ENCODE data around the gene MPRIP.

MPRIP gene

GRCh38 chr17:17050346-17051345 is 8.4 kb downstream of the MPRIP start:
- DNase-seq (ENCODE audit: low read depth in 3 of 3): no peak

GRCh38 chr17:17051380-17051779 is 9.1 kb downstream of the MPRIP start:
- DNase-seq (ENCODE audit: low read depth in 3 of 3): no peak

- no peak for DNase-seq (ENCODE audit: low read depth in 3 of 3)
Measured at GRCh38 chr17:17051791-17052461, 9.7 kb downstream of the MPRIP start.

DNA sequence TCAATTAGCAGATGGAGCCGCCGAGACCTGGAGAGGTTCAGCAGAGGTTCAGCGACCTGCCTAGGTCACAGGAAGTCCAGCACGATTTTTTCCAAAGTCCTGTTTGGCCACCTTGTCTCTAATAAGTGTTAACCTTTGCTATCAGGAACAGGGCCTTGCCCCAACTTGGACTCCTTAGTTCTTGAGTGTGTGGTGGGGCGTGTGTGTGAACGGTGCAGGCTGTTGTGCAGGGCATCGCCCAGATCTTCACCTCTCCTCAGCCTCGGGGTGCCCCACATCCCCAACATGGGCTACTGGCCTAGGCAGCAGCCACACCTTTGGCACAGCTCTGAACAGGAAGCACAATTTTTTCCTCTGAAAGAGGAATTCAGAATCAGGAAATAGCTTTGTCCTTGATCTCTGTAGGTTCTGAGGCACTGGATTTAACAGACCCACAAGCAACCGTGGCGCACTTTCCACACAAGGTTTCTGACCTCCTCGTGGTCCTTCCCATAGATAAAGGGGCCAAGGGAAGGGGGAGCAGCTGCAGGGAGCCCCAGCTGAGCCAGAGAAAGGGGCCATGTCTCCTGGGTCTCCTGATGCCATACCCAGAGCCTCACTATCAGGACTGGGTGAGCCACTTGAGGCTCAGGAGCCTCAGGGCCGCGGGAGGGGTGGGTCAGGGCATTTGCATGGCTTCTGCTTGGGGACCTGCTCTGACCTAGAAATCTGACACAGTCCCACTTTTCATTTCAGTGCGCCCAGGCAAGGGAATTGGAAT is 10.4 kb downstream of the MPRIP start:
- no peak for DNase-seq (ENCODE audit: low read depth in 3 of 3)

DNA sequence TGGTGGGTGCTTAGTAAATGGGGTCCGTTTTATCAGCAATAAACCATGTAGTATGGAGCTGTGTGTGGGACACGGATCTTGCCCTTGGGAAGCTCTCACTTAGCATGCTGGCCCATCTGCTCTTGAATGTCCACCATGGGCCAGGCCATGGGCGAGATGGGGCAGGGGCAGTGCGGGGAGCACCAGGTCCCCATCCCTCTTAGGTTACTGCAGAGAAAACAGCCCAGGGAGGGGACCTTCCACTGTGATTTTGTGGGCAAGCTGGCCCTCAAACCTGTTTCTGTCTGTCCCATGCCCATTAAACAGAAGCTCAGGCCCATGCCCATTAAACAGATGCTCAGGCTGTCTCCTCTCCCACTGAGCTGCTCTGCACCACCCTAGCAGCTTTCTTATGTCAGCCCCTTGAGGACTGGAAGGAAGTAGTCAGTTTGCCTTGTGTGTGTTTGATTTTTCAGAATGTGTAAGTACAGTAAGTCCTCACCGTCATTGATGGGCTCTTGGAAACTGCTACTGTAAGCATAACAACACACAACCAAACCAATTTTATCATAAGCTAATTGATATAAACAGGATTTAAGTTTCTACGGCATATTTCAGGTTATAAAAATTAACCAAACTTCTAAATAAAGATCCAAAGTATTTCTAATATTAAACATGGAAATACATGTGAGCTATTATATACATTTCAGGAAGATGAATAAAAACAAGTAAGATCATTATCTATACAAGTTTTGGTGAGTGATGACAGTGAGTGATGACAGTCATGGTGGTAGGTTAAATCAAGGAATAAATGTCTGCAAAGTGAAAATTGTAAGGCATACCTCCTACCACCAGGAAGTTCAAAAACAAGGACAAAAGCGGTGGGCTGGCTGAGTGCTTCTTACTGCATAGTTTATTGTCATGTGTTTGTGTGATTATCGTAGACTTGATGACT is 11.5 kb downstream of the MPRIP start:
- DNase-seq (ENCODE audit: low read depth in 3 of 3): no peak

- no peak for DNase-seq (ENCODE audit: low read depth in 3 of 3)
Measured at GRCh38 chr17:17054636-17055035, 12.4 kb downstream of the MPRIP start.

DNA sequence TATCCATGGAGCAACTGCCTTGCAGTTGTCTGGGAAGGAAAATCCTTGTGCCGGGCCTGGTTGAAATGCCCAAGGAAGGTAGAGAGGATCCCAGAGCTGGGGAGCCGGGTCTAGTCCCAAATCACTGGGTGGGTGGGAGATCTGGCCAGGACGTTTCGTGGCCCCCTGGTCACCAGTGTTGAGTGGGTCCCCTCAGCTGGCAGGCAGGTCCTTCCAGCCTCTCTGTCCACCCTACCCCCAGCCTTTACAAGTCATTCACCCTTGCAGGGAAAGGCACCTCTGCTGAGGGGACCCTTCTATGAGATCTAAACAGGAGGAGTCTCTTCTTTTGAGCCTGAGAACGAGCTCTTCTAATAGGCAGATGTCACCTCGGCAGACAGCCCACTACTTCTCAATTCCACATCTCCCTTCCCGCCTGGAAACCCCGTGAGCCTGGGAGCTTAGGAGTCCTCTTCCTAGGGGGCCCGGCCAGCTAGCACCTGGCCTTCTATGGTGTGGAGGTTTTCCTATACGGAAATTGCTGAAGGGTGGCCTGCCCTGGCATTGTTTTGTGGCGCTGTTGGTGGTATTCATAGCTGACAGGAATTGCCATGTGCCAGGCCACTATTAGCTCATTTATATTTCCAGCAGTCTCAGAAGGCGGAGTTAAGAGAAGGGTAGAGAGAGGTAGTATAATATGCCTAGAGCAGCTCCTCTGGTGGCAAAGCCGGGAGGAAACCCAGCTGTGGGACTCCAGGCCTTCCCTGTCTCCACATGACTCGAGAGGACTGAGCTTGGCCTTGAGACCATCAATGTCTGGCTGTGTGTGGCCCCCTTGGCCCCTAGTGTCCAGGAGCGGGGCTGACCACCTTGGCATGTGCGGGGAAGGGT is 13.3 kb downstream of the MPRIP start:
- DNase-seq (ENCODE audit: low read depth in 3 of 3): no peak

DNA sequence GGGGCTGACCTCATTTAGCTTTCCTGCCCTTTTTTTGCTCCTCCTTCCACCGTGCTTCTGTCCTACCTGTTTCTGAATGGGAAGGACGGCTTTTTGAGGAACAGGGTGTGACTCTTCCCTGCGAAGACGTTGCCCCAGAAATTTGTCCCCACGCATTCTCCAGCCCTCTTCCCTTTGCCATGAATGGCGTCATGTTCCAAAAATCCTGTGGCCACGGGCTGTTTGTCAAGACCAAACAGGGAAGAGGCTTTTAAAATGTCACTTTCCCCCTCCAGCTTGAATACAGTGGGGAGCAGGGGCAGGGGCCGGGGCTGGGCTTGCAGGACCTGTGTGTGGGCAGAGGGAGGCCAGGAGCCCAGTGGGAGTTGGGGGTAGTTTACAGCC is 13.9 kb downstream of the MPRIP start:
- no peak for DNase-seq (ENCODE audit: low read depth in 3 of 3)

DNA sequence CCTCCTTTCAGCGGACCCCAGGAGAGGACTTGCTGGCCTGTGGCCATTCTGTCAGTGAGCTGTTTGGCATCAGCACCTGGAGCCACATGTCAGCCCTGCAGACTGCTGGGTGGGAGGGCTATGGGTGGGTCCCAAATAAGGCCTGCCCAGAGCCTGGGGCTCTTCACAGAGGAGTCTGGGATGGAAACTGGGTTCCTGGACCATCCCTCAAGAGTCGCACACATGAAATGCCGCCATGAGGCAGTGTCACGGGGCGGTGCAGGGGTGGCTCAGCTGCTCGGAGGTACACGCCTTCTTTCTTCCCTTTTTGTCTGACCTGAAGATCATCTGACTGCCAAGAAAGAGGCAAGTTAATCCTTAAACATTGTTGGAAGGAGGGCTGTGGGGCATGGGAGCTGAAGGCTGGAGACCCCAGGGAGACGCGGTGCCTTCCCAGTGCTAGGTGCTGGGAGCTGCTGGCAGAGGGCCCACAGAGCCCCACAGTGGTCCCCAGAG is 14.8 kb downstream of the MPRIP start:
- DNase-seq (ENCODE audit: low read depth in 3 of 3): no peak

GRCh38 chr17:17058304-17058703 is 16.0 kb downstream of the MPRIP start:
- DNase-seq (ENCODE audit: low read depth in 3 of 3): no peak

GRCh38 chr17:17059301-17059890 is 17.1 kb downstream of the MPRIP start:
- DNase-seq (ENCODE audit: low read depth in 3 of 3): no peak

GRCh38 chr17:17060001-17060922 is 18.0 kb downstream of the MPRIP start:
- no peak for DNase-seq (ENCODE audit: low read depth in 3 of 3)

DNA sequence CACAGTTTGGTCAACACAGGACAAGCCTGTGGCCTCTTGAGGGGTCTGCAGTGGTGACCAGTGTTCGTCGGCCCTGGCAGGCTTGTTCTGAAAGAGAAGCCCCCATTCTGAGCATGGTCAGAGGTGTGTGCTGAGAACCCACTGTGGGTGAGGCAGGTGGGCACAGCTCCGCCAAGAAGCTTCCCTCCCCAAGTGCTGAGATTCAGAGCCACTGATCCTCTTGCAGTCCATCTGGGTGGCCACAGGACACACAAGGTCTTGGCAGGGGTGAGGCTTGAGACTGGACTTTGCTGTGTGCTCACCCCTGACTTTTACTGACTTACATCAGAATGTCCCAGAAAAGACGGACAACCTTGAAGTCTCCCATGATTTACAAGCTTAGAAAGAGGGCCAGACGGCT is 18.7 kb downstream of the MPRIP start:
- no peak for DNase-seq (ENCODE audit: low read depth in 3 of 3)

DNA sequence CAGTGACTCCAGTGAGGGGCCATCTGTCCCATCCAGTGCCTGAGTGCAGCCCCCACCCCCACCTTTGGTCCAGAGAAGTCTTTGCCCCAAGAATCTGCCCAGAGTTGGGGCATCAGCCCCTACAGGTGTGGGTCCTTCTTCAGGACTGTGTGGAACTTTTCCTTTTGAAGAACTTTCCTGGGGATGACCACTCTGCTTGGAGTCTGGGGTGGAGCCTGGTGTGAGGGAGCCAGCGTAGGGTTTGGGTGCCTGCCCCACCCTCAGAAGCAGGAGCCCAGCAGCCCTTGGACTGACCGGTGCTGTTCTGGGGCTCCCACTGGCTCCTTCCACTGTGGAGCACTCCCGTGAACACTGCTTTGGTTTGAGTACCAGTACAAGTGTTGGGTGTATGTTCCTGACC is 19.3 kb downstream of the MPRIP start:
- DNase-seq (ENCODE audit: low read depth in 3 of 3): no peak

DNA sequence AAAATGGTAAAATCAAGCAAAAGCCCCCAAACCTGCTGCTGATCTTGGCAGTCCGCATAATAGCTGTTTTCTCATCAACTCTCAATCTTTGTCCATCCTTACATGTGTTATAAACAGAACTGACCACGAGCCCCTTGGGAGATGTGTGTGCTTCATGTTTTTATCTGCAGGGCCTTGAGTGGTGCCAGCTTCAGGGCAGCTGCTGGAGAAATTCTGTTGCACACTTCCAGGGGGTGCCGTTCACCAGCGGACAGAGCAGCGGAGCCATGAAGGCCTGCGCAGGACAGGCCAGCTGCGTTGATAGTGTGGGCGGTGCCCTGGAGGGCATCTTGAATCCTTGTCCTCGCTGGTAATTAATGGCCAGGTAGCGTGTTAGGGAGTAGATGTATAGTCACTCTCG is 20.1 kb downstream of the MPRIP start:
- no peak for DNase-seq (ENCODE audit: low read depth in 3 of 3)

DNA sequence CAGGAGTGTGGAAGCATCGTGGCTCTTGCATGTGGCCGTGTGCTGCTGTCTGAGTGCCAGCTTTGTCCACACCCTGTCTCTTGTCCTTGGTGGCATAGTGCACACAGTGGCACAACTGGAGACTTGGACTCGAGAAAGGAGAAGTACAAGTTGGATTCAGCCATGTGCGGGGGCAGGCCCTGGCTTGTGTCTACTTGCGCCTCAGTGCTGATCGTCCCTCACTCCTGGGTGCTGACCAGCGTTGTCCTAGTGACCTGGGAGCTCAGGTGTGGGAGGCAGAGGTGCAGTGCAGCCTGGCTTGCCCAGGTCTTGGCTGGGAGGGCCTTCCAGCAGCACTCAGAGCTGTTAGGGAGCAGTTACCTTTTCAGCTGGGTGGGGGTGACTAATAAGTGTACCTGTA is 20.6 kb downstream of the MPRIP start:
- DNase-seq (ENCODE audit: low read depth in 3 of 3): no peak

DNA sequence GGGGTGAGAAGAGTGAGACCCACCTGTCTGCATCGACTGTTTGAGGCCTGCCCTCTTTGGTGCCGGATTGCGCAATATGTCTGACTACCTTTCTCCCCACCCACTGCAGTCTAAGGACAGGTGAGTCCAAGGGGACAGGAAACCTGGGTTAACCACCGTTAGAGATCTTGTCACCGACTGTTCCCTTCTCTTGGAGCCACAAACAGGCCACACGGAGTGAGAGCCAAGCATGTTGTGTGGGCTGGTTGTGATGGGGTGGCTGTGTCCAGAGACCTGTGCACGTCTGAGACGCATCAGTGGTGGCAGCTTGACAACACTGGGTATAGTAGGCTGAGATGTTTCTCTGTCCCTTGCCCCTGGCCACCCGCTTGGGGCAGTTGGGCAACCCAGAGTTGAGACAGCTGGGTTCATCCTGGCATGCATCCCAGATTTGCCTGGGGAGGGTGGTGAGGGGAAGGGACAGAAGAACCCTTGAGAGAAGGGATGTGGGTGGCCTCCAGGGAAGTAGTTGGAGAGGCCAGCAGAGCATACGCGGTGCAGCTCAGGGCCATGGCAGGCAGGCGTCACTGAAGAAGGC is 21.4 kb downstream of the MPRIP start:
- no peak for DNase-seq (ENCODE audit: low read depth in 3 of 3)

DNA sequence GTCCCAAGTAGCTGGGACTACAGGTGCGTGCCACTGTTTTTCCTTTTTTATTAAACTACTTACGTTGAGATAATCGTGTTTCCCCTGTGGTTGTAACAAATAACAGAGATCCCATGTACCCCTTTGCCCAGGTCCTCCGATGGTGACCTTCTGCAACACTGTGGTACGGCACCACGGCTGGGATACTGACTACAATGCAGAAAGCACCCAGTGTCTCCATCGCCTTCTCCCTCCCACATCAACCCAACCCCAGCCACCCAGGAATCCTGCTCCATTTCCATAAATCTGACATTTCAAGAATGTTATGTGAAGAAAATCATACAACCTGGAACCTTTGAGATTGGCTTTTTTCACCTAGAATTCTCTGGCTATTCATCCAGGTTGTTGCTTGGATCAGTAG is 22.1 kb downstream of the MPRIP start:
- no peak for DNase-seq (ENCODE audit: low read depth in 3 of 3)
